ENCODE data around the gene FBXO41.

DNA sequence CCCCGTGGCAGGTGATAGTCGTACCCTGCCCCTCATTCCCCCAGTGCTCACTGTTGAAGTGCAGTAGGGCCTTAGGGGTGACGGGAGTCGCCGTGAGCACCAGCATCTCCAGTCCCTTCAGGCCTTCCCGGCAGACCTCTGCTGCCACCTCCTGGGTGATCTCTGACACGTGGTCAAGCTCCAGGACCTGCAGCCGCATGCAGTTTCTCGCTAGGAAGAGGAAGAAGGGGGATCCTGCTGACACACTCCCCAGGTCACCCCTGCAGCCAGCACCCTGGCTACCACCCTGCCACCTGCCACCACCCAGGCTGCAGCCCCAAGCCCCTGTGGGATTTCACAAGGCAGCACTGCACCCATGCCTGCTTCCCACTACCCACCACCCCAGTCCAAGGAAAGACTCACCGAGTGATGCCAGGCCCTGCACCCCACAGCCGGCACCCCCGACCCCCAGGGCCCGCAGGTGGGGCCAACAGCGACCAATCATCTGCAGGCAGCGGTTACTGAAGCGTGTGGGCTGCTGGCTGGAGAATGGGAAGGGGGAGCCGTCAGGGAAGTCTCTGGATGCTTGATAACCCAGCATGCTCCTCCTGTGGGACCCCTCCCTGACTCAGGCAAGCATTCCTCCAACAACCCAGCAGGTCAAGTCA is 23.8 kb downstream of the FBXO41 start:
- no peak for TF ChIP-seq POLR2AphosphoS5 (IDR thresholded peaks at IDR 0.05)
- TF ChIP-seq CTCF (IDR thresholded peaks at IDR 0.05) = peak in 1 of 3 donors; percentile 22

Measured in breast epithelium (tissue), 3 donors.